HepG2 (cell line): ENCODE results near the gene LPIN3. TPM values are rescaled to one million over a fixed set of nuclear protein-coding genes. Genes with fewer than 3 reads are reported as not detected.

Experiments used
- ATAC-seq: fragments of 200-7000 bp; cut with Tn5 transposase; 3 replicates; pipeline ENCODE4 v1.9.1; 2020; ENCODE audit warnings: mild to moderate bottlenecking, moderate library complexity
- BruUV-seq: library from RNA; stranded (reverse); fragments of 400-500 nt; replicated peaks from 2 replicates; lab custom pipeline; 2021; lab: Mats Ljungman, UMichigan
- CTCF ChIA-PET: fragments of 300-600 bp; formaldehyde crosslinking; extraction: SDS; loops from one replicate; lab custom pipeline; 2021; ENCODE audit warnings: low total read pairs, inconsistent platforms, low intra/inter-chr PET ratio; lab: Yijun Ruan, JAX
- POLR2A ChIA-PET: fragments of 350-600 bp; sonication (Branson Sonifier 250); formaldehyde crosslinking; loops from one replicate; lab custom pipeline; 2020; ENCODE audit warnings: antibody characterized with exemption, inconsistent platforms; lab: Yijun Ruan, JAX
- DNase-seq: peaks from one replicate; pipeline ENCODE4 v3.0.0-alpha.2; 2015; ENCODE audit warnings: low spot score
- FAIRE-seq: peaks from 3 replicates; lab custom pipeline; 2011; peaks lifted over from hg19 to GRCh38; lab: Jason Lieb, UNC
- H2AFZ ChIP-seq: one replicate; pipeline ENCODE4 v1.6.1; 2011; ENCODE audit warnings: low read length, inconsistent platforms
- H3K27ac ChIP-seq: fragments of 300-600 bp; 3 replicates; pipeline ENCODE4 v1.8.0; 2011; ENCODE audit warnings: mixed run types, mild to moderate bottlenecking, mixed read lengths, low read length, inconsistent platforms; ENCODE audit not compliant: insufficient read depth; ENCODE audit errors: extremely low read length
- H3K27me3 ChIP-seq, 2 experiments: fragments of 200-600 bp in 1 of 2; 2 replicates in 1 of 2; 3 replicates in 1 of 2; pipeline versions ENCODE4 v1.6.0 to v1.8.0; 2011; ENCODE audit warnings: low read length in 2 of 2, mild to moderate bottlenecking in 2 of 2, moderate library complexity in 2 of 2, inconsistent platforms in 1 of 2; ENCODE audit not compliant: insufficient read depth in 2 of 2, control insufficient read depth in 1 of 2
- H3K36me3 ChIP-seq, 2 experiments: fragments of 200-600 bp in 1 of 2; replicated peaks in 1 of 2; 2 replicates in 1 of 2; 3 replicates in 1 of 2; pipeline versions ENCODE4 v1.5.1 to v1.8.0; 2011; ENCODE audit warnings: low read length in 2 of 2, inconsistent platforms in 1 of 2; ENCODE audit not compliant: insufficient read depth in 2 of 2, control insufficient read depth in 1 of 2
- H3K4me1 ChIP-seq: 2 replicates; pipeline ENCODE4 v1.5.1; 2012; ENCODE audit warnings: low read length, inconsistent platforms; ENCODE audit not compliant: insufficient read depth
- H3K4me2 ChIP-seq: 2 replicates; pipeline ENCODE4 v1.6.0; 2011; ENCODE audit warnings: low read depth, low read length, inconsistent platforms
- H3K4me3 ChIP-seq, 3 experiments: fragments of 200-600 bp in 1 of 3; sonication (generic), shearing (Covaris generic) in 1 of 3; replicated peaks in 1 of 3; 2 replicates each; pipeline ENCODE4 v1.5.1; 2011 to 2016; ENCODE audit warnings: low read length in 3 of 3, inconsistent platforms in 2 of 3, low read depth in 2 of 3, mild to moderate bottlenecking in 2 of 3, control low read depth in 1 of 3, mixed read lengths in 1 of 3; ENCODE audit not compliant: insufficient read depth in 1 of 3
- H3K79me2 ChIP-seq: one replicate; pipeline ENCODE4 v1.6.1; 2011; ENCODE audit warnings: low read length, inconsistent platforms; ENCODE audit not compliant: insufficient read depth
- H3K9ac ChIP-seq: 2 replicates; pipeline ENCODE4 v1.6.0; 2011; ENCODE audit warnings: mild to moderate bottlenecking, low read depth, low read length, inconsistent platforms; ENCODE audit not compliant: insufficient read depth
- H3K9me3 ChIP-seq: 2 replicates; pipeline ENCODE4 v1.5.1; 2012; ENCODE audit warnings: mild to moderate bottlenecking, low read length
- H4K20me1 ChIP-seq: 2 replicates; pipeline ENCODE4 v1.6.0; 2011; ENCODE audit warnings: inconsistent platforms, mild to moderate bottlenecking, low read length, moderate library complexity; ENCODE audit not compliant: insufficient read depth
- ARNT ChIP-seq: fragments of 450-650 bp; IDR thresholded peaks from 2 replicates; pipeline ENCODE4 v1.6.1; 2017
- FOXK1 ChIP-seq: sonication (generic); formaldehyde crosslinking; IDR thresholded peaks from 2 replicates; pipeline ENCODE4 v1.4.0; 2020; ENCODE audit warnings: low read depth, missing genetic modification reagents, borderline replicate concordance
- HHEX ChIP-seq: IDR thresholded peaks from 2 replicates; pipeline ENCODE4 v1.6.1; 2016; ENCODE audit warnings: control low read depth
- ISX ChIP-seq: sonication (generic); formaldehyde crosslinking; conservative IDR thresholded peaks from 2 replicates; pipeline ENCODE4 v1.5.0; 2020; ENCODE audit warnings: missing genetic modification reagents
- MAF1 ChIP-seq: sonication (generic); formaldehyde crosslinking; IDR thresholded peaks from 2 replicates; pipeline ENCODE4 v1.5.0; 2020; ENCODE audit warnings: missing genetic modification reagents, borderline replicate concordance
- U2AF1 ChIP-seq: fragments of 200-400 bp; formaldehyde crosslinking; optimal IDR thresholded peaks from 2 replicates; pipeline ENCODE3; 2017; ENCODE audit warnings: mild to moderate bottlenecking, low read depth, low read length
- YEATS2 ChIP-seq: sonication (generic); formaldehyde crosslinking; IDR thresholded peaks from 2 replicates; pipeline ENCODE4 v1.4.0; 2020; ENCODE audit warnings: missing genetic modification reagents, borderline replicate concordance
- ZBTB7B ChIP-seq: sonication (generic); formaldehyde crosslinking; IDR thresholded peaks from 2 replicates; pipeline ENCODE4 v1.4.0; 2020; ENCODE audit warnings: missing genetic modification reagents
- ZNF263 ChIP-seq: sonication (generic); formaldehyde crosslinking; IDR thresholded peaks from 2 replicates; pipeline ENCODE4 v1.4.0; 2020; ENCODE audit warnings: missing genetic modification reagents
- ZNF383 ChIP-seq: sonication (generic); formaldehyde crosslinking; IDR thresholded peaks from 2 replicates; pipeline ENCODE4 v1.4.0; 2020; ENCODE audit warnings: missing genetic modification reagents, mild to moderate bottlenecking, borderline replicate concordance
- ZNF432 ChIP-seq: sonication (generic); formaldehyde crosslinking; IDR thresholded peaks from 2 replicates; pipeline ENCODE4 v1.5.0; 2020; ENCODE audit warnings: missing genetic modification reagents, mild to moderate bottlenecking, borderline replicate concordance
- ZNF550 ChIP-seq: sonication (generic); formaldehyde crosslinking; IDR thresholded peaks from 2 replicates; pipeline ENCODE4 v1.4.0; 2020; ENCODE audit warnings: mild to moderate bottlenecking, missing genetic modification reagents, borderline replicate concordance
- ZNF605 ChIP-seq: sonication (generic); formaldehyde crosslinking; IDR thresholded peaks from 2 replicates; pipeline ENCODE4 v1.8.0; 2022; ENCODE audit warnings: mild to moderate bottlenecking, missing genetic modification reagents
- WGBS: methylation state at CpG from one replicate; pipeline ENCODE4 v1.1.6; 2017; ENCODE audit warnings: low lambda C conversion rate; 5-methylcytosine and 5-hydroxymethylcytosine counted together
- in situ Hi-C: cut with HindIII; loops from 2 replicates; pipeline ENCODE4 v1.10.0; 2017; ENCODE audit warnings: low pct_unique_long_range_greater_than_20kb; ENCODE audit not compliant: extremely low pct_ligation_motif_present
- intact Hi-C: fragments of 100-400 bp; cut with micrococcal nuclease; formaldehyde crosslinking; loops from one replicate; pipeline ENCODE4 v1.10.0; 2022; ENCODE audit not compliant: unreplicated experiment
- polyA plus RNA-seq, 8 experiments: library from polyadenylated mRNA; depleted of rRNA in 3 of 8; stranded (reverse) in 7 of 8; unstranded in 1 of 8; fragments of >200 nt; fragmentation: Illumina TruSeq in 4 of 8; extraction: Trizol in 4 of 8; gene quantifications; 2 replicates each; pipeline versions ENCODE4 v1.2.1 to v1.2.3, GENCODE V29; 2011 to 2016; ENCODE audit warnings: low read depth in 4 of 8, missing spikeins in 1 of 8, mixed read lengths in 1 of 8; ENCODE audit not compliant: insufficient read depth in 1 of 8
- total RNA-seq, 5 experiments: library from RNA; depleted of rRNA; stranded (reverse); fragments of >200 nt; fragmentation: Illumina TruSeq; extraction: Trizol; gene quantifications; 2 replicates each; pipeline ENCODE4 v1.2.3, GENCODE V29; 2016; ENCODE audit warnings: low read depth in 1 of 5
- TF ChIP-seq, protein P1 (sequence below): sonication (generic); formaldehyde crosslinking; IDR thresholded peaks from 2 replicates; pipeline ENCODE4 v1.5.0; 2020; ENCODE audit warnings: missing genetic modification reagents
- TF ChIP-seq, protein P2 (sequence below): sonication (generic); formaldehyde crosslinking; IDR thresholded peaks from 2 replicates; pipeline ENCODE4 v1.5.1; 2020; ENCODE audit warnings: mild to moderate bottlenecking, missing genetic modification reagents
- TF ChIP-seq, protein P3 (sequence below): sonication (generic); formaldehyde crosslinking; IDR thresholded peaks from 2 replicates; pipeline ENCODE4 v1.4.0; 2020; ENCODE audit warnings: missing genetic modification reagents
- TF ChIP-seq, protein P4 (sequence below): sonication (generic); formaldehyde crosslinking; IDR thresholded peaks from 2 replicates; pipeline ENCODE4 v1.4.0; 2020; ENCODE audit warnings: missing genetic modification reagents

LPIN3 gene
- total and polyA plus RNA-seq, 2 of the 13 experiments (the other 11 are each of a cell fraction or from before 2014, with no cell fraction given) = 14.2 to 28.6 TPM

DNA sequence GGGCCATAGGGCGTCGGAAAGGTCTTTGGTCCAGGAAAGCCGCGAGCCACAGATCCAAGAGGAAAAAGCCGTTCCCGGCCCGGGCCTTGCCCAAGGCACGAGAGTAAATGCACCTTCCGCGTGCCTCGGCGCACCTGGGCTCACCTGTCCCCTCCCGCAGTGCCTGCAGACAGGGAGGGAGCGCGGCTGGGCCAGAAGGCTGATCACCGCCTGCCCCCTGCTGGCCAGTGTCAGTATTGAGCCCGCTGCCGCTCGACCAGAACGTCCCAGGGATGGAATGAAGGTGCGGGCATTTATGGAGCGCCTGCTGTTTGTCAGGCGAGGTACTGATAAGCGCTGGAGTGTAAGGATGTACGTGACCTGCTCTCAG, 679 bp upstream of the LPIN3 start:
- H3K9ac ChIP-seq = no peak overlapping the region
- peak overlapping the region; percentile 81 for H2AFZ ChIP-seq
- WGBS = 2% methylated on average over 15 of the region's 25 CpGs
- ChIA-PET POLR2A (interaction anchor here (0.6 to 2.3 kb wide), 17 partner anchors 9 to 1168 kb away, joined by 3 to 18 read pairs (median 6); partner anchors contain the start of genes CHD6 and ZHX3), CTCF (interaction anchor here (0.7 to 3.6 kb wide), 7 partner anchors 90 to 372 kb away, joined by 3 to 76 read pairs (median 8); no protein-coding TSS in a partner anchor)
- peaks cover 5 to 18% of the 10 kb centered on the region in 2 experiments for H3K27me3 ChIP-seq
- peak overlapping the region; percentile 68 to 91 (median 76) for H3K4me3 ChIP-seq
- ATAC-seq (peak; percentile 85), FAIRE-seq (peak; percentile 63), DNase-seq (peak; percentile 81)
- no peak overlapping the region for H3K27ac ChIP-seq
- H3K9me3 ChIP-seq = no peaks in the 10 kb centered on the region
- no peaks in the 10 kb centered on the region for H3K36me3 ChIP-seq
- in situ Hi-C loops (loop anchor here (5.0 to 10.0 kb wide), 4 partner anchors 95 to 373 kb away; partner anchors contain the start of gene PLCG1), intact Hi-C loops (loop anchor here (1.0 to 5.0 kb wide), 8 partner anchors 19 to 372 kb away; no protein-coding TSS in a partner anchor)
- peaks cover 40% of the 10 kb centered on the region for H3K4me1 ChIP-seq
- H3K4me2 ChIP-seq = peak overlapping the region; percentile 93
- no TSS peak for BruUV-seq
- no peaks in the 10 kb centered on the region; the same call in 1 of the 2 replicates for H4K20me1 ChIP-seq
- peaks cover 5% of the 10 kb centered on the region for H3K79me2 ChIP-seq
- no peak for TF ChIP-seq MAF1 (CRISPR knock-in tag)
- TF ChIP-seq, protein P1, sequence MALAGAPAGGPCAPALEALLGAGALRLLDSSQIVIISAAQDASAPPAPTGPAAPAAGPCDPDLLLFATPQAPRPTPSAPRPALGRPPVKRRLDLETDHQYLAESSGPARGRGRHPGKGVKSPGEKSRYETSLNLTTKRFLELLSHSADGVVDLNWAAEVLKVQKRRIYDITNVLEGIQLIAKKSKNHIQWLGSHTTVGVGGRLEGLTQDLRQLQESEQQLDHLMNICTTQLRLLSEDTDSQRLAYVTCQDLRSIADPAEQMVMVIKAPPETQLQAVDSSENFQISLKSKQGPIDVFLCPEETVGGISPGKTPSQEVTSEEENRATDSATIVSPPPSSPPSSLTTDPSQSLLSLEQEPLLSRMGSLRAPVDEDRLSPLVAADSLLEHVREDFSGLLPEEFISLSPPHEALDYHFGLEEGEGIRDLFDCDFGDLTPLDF (CRISPR knock-in tag) = no peak
- TF ChIP-seq, protein P2, sequence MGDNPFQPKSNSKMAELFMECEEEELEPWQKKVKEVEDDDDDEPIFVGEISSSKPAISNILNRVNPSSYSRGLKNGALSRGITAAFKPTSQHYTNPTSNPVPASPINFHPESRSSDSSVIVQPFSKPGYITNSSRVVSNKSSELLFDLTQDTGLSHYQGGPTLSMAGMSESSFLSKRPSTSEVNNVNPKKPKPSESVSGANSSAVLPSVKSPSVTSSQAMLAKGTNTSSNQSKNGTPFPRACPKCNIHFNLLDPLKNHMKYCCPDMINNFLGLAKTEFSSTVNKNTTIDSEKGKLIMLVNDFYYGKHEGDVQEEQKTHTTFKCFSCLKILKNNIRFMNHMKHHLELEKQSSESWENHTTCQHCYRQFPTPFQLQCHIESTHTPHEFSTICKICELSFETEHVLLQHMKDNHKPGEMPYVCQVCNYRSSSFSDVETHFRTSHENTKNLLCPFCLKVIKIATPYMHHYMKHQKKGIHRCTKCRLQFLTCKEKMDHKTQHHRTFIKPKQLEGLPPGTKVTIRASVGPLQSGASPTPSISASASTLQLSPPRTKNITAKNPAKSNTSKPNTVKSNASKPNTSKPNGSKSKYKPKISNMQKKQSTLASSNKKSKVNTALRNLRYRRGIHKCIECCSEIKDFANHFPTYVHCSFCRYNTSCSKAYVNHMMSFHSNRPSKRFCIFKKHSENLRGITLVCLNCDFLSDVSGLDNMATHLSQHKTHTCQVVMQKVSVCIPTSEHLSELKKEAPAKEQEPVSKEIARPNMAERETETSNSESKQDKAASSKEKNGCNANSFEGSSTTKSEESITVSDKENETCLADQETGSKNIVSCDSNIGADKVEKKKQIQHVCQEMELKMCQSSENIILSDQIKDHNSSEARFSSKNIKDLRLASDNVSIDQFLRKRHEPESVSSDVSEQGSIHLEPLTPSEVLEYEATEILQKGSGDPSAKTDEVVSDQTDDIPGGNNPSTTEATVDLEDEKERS (CRISPR knock-in tag) = peak; percentile 97
- no peak for TF ChIP-seq YEATS2 (CRISPR knock-in tag)
- peak; percentile 89 for TF ChIP-seq ZNF605
- no peak for TF ChIP-seq ZNF263
- TF ChIP-seq ARNT = no peak
- no peak for TF ChIP-seq ZNF383 (CRISPR knock-in tag)
- TF ChIP-seq HHEX (CRISPR knock-in tag) = 0 out of 2 replicates have a peak, but pooled peaks have one; percentile 23
- TF ChIP-seq, protein P3, sequence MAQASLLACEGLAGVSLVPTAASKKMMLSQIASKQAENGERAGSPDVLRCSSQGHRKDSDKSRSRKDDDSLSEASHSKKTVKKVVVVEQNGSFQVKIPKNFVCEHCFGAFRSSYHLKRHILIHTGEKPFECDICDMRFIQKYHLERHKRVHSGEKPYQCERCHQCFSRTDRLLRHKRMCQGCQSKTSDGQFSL = no peak
- TF ChIP-seq ZNF432 (CRISPR knock-in tag) = no peak
- TF ChIP-seq U2AF1 = peak; percentile 90
- TF ChIP-seq, protein P4, sequence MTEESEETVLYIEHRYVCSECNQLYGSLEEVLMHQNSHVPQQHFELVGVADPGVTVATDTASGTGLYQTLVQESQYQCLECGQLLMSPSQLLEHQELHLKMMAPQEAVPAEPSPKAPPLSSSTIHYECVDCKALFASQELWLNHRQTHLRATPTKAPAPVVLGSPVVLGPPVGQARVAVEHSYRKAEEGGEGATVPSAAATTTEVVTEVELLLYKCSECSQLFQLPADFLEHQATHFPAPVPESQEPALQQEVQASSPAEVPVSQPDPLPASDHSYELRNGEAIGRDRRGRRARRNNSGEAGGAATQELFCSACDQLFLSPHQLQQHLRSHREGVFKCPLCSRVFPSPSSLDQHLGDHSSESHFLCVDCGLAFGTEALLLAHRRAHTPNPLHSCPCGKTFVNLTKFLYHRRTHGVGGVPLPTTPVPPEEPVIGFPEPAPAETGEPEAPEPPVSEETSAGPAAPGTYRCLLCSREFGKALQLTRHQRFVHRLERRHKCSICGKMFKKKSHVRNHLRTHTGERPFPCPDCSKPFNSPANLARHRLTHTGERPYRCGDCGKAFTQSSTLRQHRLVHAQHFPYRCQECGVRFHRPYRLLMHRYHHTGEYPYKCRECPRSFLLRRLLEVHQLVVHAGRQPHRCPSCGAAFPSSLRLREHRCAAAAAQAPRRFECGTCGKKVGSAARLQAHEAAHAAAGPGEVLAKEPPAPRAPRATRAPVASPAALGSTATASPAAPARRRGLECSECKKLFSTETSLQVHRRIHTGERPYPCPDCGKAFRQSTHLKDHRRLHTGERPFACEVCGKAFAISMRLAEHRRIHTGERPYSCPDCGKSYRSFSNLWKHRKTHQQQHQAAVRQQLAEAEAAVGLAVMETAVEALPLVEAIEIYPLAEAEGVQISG = peak; percentile 34; the same call in 1 of the 2 replicates
- no peak; the same call in none of the 2 replicates for TF ChIP-seq ZNF550 (CRISPR knock-in tag)
- TF ChIP-seq ISX (CRISPR knock-in tag) = no peak
- no peak for TF ChIP-seq ZBTB7B (CRISPR knock-in tag)
- TF ChIP-seq FOXK1 (CRISPR knock-in tag) = peak; percentile 44; the same call in 1 of the 2 replicates
